Activated T-cell treated with anti-CD3 and anti-CD28 coated beads, Interleukin-2, amount 50 U/mL, for 48 hours (primary cell): ENCODE data around the gene LCE7A.

Experiments
- DNase-seq, 2 experiments: peaks; one replicate each; pipeline ENCODE4 v3.0.0-alpha.2; 2020

The LCE7A gene

DNA sequence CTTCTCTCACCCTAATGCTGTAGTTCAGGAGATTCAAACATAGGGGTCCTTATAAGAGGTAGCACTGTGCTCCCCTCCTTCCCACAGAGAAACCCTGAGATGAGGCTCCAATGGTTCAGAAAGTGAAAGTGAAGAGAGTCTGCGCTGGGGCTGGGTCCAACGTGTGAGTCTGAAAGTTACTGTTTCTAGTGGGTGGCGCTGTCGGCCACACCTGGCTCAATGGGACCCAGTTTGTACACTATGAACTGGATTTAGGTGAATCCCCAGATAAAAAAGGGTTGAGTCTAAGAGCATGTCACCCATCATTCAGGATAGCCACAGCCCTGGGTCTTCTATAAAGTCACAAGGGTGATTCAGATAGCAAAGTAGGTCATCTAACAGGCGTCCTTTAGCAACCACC, 21.1 kb downstream of the LCE7A start:
- no peak for DNase-seq

GRCh38 chr1:152884085-152884484, 24.3 kb downstream of the LCE7A start:
- no peak for DNase-seq

- DNase-seq: no peak
These were observed 24.7 kb downstream of the LCE7A start for GRCh38 chr1:152884506-152884905.

DNA sequence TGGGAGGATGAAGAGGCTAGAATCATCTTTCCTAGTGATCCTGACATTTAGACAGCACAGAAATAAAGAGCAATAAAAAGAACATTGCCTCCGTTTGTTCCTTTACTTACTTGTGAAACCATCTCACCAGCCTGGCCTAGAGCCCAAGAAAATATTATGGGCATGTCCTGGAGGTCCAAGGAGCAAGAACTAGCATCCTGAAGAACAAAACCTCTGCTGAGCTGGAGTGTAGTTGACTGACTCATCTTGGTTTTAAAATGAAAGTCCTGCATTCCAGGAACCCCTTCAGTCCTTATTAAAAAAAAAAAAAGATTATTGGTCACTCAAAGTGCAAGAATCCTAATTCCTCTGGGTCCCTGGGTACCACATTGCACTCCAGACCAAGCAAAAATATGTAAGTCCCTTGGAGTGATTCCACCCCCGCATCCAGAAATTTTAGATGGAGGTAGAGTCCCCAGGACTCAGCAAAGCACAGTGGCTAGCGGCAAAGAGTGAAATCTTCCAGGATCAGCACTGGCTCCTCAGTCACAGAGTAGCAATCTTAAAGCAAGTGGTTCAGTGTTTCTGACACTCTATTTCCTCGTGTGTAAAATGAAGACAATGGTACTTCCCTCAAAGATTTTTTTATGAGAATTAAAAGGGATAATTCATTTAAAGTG, 25.3 kb downstream of the LCE7A start:
- DNase-seq: no peak

DNA sequence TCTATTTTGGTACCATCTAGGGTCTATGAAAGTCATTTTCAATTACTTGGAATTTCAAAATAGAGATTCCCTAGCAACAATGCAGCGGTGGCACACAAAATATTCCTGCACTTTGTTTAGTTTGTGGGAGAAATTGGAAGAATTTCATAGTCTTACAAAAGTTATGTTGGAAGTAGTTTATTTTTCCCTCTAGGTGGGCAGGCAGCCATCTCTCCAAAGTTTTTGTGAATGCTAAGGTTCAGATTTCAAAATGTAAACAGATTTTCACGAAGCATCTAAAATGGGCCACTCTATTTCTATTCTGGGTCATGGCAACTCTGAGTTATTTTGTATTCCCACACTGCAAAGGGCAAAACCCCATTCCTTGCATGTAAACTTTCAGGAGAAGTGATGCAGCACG, 26.3 kb downstream of the LCE7A start:
- DNase-seq: no peak

GRCh38 chr1:152886758-152887409, 27.1 kb downstream of the LCE7A start:
- no peak for DNase-seq

GRCh38 chr1:152888126-152888525, 28.3 kb downstream of the LCE7A start:
- no peak for DNase-seq

GRCh38 chr1:152899027-152899426, 39.2 kb downstream of the LCE7A start:
- DNase-seq: no peak

- no peak for DNase-seq
These were observed 40.1 kb downstream of the LCE7A start for GRCh38 chr1:152899883-152900282.

DNA sequence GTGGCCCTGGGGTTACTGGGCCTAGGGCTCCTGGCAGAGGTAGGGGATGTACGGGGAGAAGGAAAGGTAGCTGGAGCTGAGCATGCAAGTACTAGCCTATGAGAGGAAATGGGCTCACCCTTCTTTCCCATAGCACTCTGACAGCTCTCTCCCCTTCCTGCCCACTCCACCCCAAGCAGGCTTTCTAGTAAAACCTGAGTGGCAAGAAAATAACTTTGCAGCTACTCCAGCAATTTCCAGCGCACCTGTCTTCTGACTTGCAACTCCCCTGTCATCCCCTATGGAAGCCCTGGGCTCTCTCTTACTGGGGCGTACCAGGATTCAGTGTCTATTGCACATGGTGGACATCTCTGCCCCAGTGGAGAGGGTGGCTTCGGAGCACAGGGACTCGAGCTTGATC, 41.8 kb downstream of the LCE7A start:
- no peak for DNase-seq

DNA sequence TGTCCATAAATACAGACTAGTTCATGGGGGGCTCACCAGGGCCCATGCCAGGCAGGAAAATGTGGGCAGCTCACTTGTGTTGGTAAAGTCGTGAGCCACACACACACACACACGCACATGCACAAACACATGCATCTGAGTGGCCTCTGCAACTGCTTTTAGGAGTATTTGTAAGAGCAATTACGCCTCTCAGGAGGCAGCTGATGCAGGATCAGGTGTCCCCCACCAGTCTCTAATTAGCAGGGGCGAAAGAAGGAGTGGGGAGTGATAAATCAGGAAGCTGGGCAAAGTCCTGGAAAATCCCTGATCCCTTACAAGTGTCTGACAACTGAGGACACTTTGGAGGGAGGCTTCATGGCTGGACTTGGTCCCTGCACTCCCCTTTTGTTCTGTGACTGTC, 42.8 kb downstream of the LCE7A start:
- no peak for DNase-seq

GRCh38 chr1:152904688-152905440, 45.1 kb downstream of the LCE7A start:
- DNase-seq: no peak

- DNase-seq: no peak
These were observed 46.3 kb downstream of the LCE7A start for GRCh38 chr1:152906023-152906565.

DNA sequence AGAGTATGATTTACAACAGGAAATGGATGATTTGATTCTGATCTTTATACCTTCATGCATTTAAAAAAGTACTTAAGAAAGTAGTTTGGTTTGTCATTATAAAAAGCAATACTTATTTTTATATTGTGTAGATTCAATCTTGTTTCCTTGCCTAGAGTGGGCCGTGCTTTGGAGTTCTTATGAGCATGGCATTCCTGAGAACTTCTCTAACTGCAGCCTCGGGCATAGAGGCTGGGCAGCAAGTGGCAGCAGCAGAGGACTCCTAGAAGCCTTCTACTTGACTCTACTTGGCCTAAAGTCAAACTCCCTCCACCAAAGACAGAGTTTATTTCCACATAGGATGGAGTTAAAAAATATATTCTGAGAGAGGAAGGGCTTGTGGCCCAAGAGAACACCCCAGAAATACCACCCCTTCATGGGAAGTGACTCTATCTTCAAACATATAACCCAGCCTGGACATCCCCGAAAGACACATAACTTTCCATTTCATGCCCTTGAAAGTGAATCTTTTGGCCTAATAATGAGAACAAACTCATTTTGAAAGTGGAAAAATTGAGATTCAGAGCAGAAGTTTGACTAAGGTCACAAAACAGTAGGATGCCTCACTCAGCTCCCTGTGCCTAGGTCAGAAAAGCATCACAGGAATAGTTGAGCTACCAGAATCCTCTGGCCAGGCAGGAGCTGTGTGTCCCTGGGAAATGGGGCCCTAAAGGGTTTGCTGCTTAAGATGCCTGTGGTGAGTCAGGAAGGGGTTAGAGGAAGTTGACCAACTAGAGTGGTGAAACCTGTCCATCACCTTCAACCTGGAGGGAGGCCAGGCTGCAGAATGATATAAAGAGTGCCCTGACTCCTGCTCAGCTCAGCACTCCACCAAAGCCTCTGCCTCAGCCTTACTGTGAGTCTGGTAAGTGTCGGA, 48.1 kb downstream of the LCE7A start, which contains the start of gene IVL:
Gene IVL, plus strand, starts transcription at position 861 of the 916 bp plus-strand sequence. CDS start 1,252 bp downstream, outside the sequence.
- no peak for DNase-seq

DNA sequence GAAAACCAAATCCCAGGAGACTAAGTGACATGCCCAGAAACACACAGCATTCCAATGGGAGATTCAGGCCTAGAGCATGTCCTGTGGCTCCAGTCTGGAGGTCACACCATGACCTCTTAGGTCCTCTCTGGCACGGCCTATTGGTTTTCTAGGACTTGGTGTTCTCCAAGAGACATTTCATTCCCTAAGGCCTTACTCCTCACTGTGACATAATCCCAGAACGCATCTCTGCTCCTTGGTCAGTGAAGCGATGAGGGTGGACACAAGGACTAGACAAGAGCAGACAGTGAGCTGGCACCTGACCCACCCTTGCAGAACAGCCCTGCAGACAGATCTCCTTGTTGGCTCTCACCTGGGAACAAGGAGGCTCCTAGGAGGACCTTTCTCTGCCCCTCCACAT, 49.4 kb downstream of the LCE7A start:
- no peak for DNase-seq
